GM21737 (cell line): ENCODE data around the gene ASB1.
"Not testable (repeated sequence)": the region's sequence is repeated elsewhere in the genome, so short reads cannot be mapped to it uniquely, and the experiment has no call there.

Experiments used
- ATAC-seq: cut with Tn5 transposase; IDR thresholded peaks from one replicate; pipeline ENCODE4 v1.9.1; 2021; ENCODE audit warnings: mild to moderate bottlenecking, moderate library complexity; ENCODE audit not compliant: unreplicated experiment

Gene ASB1

DNA sequence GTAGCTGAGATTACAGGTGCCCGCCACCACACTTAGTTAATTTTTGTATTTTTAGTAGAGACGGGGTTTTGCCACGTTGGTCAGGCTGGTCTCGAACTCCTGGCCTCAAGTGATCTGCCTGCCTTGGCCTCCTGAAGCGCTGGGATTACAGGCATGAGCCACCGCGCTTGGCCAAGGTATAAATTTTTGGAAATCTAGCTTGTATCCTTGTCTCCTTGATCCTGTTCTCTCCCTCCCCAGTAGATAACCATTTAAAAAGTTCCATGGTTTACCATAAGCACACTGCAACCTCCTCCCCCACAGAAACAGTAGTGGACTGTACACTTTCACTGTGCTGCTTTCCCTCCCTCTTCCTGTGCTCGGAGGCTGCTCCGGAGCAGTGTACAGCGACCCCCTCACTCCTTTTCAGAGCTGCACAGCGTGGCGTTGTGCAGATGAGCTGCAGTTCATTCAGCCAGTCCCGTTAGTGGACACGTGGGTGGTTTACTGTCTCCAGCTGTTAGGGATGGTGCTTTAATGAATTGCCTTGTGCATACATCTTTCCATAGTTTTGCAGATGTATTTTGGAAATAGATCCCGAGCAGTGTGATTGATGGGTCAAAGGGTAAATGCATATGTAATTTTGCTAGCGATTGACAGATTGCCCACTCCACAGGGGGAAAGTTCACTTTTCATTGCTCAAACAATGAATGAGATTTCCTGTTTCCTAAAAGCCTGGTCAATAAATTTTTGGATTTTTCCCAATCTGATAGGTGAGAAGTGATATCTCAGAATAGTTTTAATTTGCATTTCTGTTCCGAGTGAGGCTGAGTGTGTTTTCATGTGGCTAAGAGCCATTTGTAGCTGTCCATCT lies 14.8 kb downstream of the ASB1 start:
- ATAC-seq: no peak

DNA sequence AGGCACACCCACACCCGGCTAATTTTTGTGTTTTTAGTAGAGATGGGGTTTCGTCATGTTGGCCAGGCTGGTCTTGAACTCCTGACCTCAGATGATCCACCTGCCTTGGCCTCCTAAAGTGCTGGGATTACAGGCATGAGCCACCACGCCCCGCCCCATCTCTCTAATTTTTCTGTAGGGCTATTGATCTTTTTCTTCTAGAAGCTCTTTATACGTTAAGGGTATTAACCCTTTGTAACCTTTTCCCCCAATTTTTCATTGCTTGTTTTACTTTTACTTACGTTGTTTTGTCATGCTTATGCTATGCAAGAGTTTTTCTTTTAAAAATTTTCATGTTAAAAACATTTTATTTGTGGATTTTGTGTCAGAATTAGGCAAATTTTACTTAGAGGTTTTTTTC lies 15.5 kb downstream of the ASB1 start:
- ATAC-seq: not testable (repeated sequence)

- no peak for ATAC-seq
Observed at GRCh38 chr2:238444242-238444641, 17.5 kb downstream of the ASB1 start.

GRCh38 chr2:238445409-238446190 lies 18.9 kb downstream of the ASB1 start:
- ATAC-seq: no peak

- no peak for ATAC-seq
Observed at GRCh38 chr2:238446371-238446770, 19.6 kb downstream of the ASB1 start.

DNA sequence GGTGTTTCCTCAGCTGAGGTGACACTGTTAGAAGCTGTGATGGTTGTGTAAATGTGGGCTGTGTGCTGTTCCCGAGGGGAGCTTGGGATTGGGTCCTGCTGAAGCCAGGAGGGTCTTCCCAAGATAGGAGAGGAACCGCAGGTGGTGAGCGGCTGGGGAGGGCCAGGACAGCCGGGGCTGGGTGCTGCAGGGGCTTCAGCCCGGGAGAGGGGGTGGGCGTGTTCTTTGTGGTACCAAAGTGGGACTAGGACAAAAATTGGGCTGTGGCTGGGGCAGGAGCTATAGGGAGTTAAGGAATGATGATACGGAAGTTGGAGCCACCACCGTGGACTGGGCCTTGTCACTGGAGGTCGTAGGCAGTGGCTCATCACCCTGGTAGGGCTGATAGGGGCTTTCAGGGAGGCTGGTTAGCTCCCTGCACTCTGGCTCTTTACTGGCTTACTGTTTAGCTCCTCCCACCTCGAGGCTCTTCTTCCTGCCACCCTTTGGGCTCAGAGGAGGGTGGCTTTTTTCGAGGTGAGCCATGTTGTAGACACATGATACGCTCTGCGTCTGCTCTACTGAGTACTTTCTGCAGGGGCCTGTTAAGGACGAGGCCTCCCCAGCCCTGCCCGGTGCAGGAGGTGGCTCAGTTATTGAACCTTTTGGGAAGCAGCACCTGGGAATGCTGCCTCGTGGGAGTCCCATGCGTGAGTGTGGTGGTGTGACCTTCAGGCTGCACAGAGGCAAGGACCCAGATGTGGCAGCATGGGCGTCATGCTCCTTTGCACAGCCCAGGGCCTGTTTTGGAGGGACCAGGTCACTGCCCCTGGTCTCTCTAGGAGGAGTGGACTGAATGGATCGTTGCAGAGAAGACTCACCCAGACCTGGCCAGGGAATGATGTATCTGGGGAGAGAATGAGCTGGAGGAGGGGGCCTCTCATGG lies 21.6 kb downstream of the ASB1 start:
- no peak for ATAC-seq

- no peak for ATAC-seq
Observed at GRCh38 chr2:238449241-238449640, 22.5 kb downstream of the ASB1 start.

DNA sequence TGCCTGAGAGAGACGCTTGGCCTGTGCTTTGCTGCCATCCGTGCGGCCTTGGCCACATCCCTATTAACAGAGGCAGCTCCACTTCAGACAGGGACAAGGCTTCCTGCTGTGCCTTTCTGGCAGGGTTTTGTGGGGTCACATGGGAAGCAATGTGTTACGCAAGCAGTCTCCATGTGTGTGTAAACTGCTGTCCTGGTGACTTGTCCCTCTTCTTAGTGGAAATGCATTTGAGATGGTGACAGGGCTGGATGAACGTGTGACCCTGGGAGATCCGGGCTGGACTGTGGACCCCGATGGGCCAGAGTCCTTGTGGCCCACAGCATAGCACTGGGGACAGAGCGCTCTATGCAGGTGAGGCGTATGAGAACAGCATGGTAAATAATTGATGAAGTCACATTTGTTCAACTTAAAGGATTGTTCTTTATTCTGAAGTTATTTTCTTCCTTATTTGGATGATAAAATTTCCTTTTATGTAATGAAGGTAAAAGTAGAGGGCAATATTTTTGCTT lies 23.2 kb downstream of the ASB1 start:
- ATAC-seq: no peak

GRCh38 chr2:238450440-238450861 lies 23.7 kb downstream of the ASB1 start:
- ATAC-seq: no peak

DNA sequence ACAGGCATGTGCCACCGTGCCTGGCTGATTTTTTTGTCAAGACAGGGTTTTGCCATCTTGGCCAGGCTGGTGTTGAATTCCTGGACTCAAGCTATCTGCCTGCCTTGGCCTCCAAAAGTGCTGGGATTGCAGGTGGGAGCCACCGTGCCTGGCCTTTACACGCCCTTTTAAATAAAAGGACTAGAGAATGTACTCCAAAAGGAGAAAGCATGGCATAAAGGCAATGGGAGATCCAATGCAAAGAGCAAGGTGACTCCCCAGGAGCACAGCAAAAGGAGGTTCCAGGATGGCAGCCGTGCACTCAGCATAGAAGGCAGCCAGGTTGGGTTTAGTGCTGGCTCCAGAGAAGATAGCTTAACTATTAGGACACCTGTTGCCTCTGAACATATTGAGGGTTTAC lies 27.1 kb downstream of the ASB1 start:
- no peak for ATAC-seq

- ATAC-seq: no peak
Observed at GRCh38 chr2:238456449-238456848, 29.7 kb downstream of the ASB1 start.

- ATAC-seq: no peak
Observed at GRCh38 chr2:238456970-238457926, 30.5 kb downstream of the ASB1 start.

GRCh38 chr2:238457927-238458324 lies 31.2 kb downstream of the ASB1 start:
- no peak for ATAC-seq

DNA sequence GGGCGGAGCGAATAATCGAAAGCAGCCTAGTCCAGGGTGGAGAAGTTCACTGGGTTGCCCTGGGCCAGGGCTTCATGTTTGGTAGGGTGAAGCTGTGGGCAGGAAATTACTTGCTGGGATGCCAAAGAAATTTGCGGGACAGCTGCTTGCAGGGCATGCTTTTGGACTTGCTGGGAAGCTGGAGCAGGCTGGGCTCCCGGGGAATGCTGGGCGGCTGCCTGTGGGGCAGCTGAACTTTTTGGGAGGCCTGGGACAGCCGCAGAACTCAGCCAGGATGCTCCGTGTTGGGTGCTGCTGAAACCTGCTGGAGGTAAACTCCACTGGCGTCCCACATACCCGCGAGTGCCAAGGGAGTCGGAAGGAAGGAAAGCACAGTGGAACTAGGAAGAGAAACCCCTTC lies 31.9 kb downstream of the ASB1 start:
- no peak for ATAC-seq

GRCh38 chr2:238459081-238459629 lies 32.4 kb downstream of the ASB1 start:
- ATAC-seq: no peak

DNA sequence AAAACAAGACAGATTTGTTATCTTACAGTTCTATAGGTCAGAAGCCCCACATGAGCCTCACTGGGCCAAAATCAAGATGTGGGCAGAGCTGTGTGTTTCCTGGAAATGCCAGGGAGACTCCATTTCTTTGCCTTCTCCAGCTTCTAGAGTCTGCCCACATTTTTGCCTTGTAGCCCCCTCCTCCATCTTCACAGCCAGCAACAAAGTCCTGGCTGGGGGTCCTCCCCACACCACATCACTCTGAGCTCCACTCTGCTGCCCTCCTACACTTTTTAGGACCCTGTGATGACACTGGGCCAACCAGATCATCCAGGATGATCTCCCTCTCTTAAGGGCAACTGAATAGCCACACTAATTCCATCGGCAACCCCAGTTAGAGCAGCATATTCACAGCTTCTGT lies 34.3 kb downstream of the ASB1 start:
- ATAC-seq: no peak

- ATAC-seq: no peak
Observed at GRCh38 chr2:238461491-238461890, 34.8 kb downstream of the ASB1 start.

- no peak for ATAC-seq
Observed at GRCh38 chr2:238461916-238462315, 35.2 kb downstream of the ASB1 start.

- no peak for ATAC-seq
Observed at GRCh38 chr2:238462782-238463396, 36.2 kb downstream of the ASB1 start.
